Cardiac fibroblast (primary cell): ENCODE results near the gene GLI3.

Experiments used
- DNase-seq, 2 donors: peaks; one replicate each; pipeline versions ENCODE4 v3.0.0 to v3.0.0-alpha.2; 2010; ENCODE audit warnings: low read depth in 2 of 2
- H3K4me3 ChIP-seq, 2 donors: replicated peaks in 1 of 2; 1 replicate in 1 of 2; 2 replicates in 1 of 2; pipeline ENCODE4 v1.5.1; 2011; ENCODE audit warnings: low read depth in 2 of 2, low read length in 2 of 2, mild to moderate bottlenecking in 2 of 2, moderate library complexity in 1 of 2
- TF ChIP-seq, protein P1 (sequence below): IDR thresholded peaks from one replicate; pipeline ENCODE4 v1.5.1; 2011; ENCODE audit warnings: low read depth, mild to moderate bottlenecking, low read length, inconsistent platforms

Gene GLI3

DNA sequence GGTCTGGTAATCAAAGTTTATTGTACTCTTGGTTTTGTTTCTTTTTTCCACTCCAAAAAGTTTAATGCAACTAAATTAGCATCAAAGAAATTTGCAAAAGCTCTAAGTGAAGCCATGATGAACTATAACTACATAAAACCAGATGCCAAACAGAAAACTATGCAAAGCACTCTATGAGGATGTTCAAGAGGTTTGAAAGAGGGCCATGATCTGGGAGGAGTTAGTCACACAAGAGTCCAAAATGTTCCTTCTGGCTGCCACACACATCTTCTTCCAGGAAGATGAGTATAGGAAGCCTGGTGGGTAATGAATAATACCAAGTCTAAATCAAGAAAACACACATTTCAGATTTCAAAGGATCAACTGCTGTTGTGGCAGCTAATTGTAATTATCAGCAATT, 28.4 kb downstream of the GLI3 start:
- no peak overlapping the region for H3K4me3 ChIP-seq
- TF ChIP-seq, protein P1, sequence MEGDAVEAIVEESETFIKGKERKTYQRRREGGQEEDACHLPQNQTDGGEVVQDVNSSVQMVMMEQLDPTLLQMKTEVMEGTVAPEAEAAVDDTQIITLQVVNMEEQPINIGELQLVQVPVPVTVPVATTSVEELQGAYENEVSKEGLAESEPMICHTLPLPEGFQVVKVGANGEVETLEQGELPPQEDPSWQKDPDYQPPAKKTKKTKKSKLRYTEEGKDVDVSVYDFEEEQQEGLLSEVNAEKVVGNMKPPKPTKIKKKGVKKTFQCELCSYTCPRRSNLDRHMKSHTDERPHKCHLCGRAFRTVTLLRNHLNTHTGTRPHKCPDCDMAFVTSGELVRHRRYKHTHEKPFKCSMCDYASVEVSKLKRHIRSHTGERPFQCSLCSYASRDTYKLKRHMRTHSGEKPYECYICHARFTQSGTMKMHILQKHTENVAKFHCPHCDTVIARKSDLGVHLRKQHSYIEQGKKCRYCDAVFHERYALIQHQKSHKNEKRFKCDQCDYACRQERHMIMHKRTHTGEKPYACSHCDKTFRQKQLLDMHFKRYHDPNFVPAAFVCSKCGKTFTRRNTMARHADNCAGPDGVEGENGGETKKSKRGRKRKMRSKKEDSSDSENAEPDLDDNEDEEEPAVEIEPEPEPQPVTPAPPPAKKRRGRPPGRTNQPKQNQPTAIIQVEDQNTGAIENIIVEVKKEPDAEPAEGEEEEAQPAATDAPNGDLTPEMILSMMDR = no peak
- DNase-seq = peak in 1 of 2 donors; percentile 36

GRCh38 chr7:42207420-42207819, 29.6 kb downstream of the GLI3 start:
- DNase-seq = no peak
- H3K4me3 ChIP-seq = no peak overlapping the region
- TF ChIP-seq, protein P1 = no peak

DNA sequence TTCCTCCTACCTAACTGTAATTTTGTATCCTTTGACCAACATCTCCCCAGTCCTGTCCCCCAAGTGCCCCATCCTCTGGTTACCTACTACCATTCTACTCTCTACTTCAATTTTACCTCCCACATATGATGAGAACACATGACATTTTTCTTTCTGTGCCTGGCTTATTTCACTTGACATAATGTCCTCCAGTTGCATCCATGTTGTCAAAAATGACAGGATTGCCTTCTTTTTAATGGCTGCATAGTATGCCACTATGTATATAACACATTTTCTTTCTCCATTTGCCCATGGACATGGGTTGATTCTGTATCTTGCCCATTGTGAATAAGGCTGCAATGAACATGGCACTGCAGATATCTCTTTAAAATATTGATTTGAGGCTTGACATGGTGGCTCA, 33.7 kb downstream of the GLI3 start:
- DNase-seq = no peak
- no peak overlapping the region for H3K4me3 ChIP-seq
- TF ChIP-seq, protein P1 = no peak

DNA sequence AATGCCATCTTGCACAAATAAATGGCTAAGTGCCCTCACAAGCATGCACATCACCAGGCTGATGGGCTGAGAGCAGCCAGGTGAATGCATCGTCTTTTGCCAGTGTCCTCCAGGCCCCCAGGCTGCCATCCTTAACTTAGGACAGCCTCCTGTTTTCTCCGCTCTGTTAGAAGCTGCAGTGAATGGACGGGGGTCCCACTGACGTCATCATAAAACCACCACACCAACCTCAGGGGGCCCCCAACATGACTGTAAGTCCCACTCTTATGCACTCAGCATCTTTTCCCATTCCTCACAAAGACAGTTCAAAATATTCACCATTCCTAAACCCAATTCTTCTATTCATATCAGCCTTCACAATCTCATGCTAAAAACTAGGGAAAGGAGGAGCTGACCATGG, 34.4 kb downstream of the GLI3 start:
- no peak overlapping the region for H3K4me3 ChIP-seq
- TF ChIP-seq, protein P1 = no peak
- DNase-seq = no peak

DNA sequence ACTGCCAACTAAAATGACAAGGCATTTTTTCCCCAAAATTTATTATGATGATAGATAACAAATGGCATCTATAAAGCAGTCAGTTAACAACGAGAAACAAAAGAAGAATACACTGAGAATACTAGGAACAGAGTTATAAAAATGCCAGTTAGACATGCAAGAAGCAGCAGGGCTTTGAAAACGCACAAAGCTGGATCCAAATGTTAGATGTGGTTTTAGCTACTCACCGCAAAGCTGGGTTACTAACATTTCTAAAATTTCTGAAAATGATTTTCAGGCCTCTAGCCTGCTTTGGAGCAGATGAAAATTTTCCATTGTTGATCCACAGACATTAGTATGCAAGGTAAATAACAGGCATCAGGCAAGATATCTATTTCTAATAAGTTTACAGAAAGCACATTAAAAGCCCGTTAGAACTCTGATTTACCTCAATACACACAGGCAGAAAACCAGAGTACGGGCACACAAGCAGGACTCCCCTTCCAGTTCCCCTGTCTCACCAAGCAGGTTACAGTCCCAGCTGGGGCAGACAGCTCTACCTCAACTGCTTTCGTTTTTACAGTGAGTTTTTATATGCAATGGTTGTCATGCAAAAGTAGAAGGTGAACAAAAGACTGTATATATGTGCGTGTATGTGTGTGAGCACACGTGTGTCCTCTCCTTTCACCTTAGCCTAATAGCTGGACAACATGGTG, 37.9 kb downstream of the GLI3 start:
- TF ChIP-seq, protein P1 = no peak
- no peak for DNase-seq
- no peak overlapping the region for H3K4me3 ChIP-seq

DNA sequence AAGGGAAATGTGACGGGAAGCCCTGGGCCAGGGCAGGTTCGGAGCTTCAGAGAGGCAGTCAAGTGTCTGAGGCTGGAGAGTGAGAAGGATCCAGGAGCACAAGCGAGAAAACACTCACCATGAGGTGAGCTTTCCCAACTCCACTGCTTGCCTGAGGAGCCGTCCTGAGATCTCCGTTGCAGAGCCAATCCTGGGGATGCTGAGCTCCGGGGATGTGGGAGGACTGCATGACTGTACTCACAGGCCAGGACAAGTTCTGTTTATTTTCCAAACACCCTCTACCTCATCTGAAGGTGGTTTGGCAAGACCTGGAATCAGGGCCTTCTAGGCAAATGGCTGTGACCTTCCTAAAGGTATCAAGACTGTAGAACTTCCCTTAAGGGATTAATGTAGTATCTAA, 38.7 kb downstream of the GLI3 start:
- H3K4me3 ChIP-seq = no peak overlapping the region
- no peak for DNase-seq
- TF ChIP-seq, protein P1 = no peak

- TF ChIP-seq, protein P1 = no peak
- peak in 1 of 2 donors; percentile 25 for DNase-seq
- no peak overlapping the region for H3K4me3 ChIP-seq
Measured at GRCh38 chr7:42197451-42197850, 39.6 kb downstream of the GLI3 start.
